ENCODE data around the gene EIF4E2. TPM values are rescaled to one million over a fixed set of nuclear protein-coding genes. Genes with fewer than 3 reads are reported as not detected.
"Not testable (repeated sequence)": the region's sequence is repeated elsewhere in the genome, so short reads cannot be mapped to it uniquely, and the experiment has no call there.

The EIF4E2 gene
- total and polyA plus RNA-seq, 9 donors, result 18.6 to 111 (median 42.8) TPM

GRCh38 chr2:232569541-232569940 lies 19.1 kb downstream of the EIF4E2 start:
- Histone ChIP-seq H3K9me3 (no peaks in the 10 kb centered on the region), H3K27me3 (no peaks in the 10 kb centered on the region), H3K27ac (no peak overlapping the region), H3K4me3 (no peak overlapping the region), H3K4me1 (ENCODE audit: insufficient read depth) (no peaks in the 10 kb centered on the region), H3K36me3 (no peaks in the 10 kb centered on the region)
- intact Hi-C loops (cut with DNase I), result no loop called here
- no peak for DNase-seq
- WGBS, 3 donors, result 91 to 96% (median 91%) methylated on average over 9 of the region's 9 CpGs
- TF ChIP-seq EP300 (IDR thresholded peaks at IDR 0.05), result no peak
- no peak for TF ChIP-seq CTCF (IDR thresholded peaks at IDR 0.05)
- TF ChIP-seq POLR2A (IDR thresholded peaks at IDR 0.05), result no peak

DNA sequence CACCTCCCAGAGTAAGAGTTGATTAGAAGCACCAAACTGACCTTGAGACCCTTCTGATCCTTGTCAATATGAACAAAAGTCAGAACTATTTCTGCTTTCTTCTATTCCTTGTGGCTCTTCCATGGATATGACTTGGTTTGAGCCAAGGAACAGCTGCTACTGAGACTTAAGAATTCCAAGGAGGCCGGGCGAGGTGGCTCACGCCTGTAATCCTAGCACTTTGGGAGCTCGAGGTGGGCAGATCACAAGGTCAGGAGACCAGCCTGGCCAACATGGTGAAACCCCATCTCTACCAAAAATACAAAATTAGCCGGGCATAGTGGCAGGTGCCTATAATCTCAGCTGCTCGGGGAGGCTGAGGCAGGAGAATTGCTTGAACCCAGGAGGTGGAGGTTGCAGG lies 20.0 kb downstream of the EIF4E2 start:
- H3K4me1 ChIP-seq (ENCODE audit: insufficient read depth); intact Hi-C loops (cut with DNase I); H3K36me3 ChIP-seq; H3K4me3 ChIP-seq; DNase-seq; H3K27me3 ChIP-seq; H3K9me3 ChIP-seq; H3K27ac ChIP-seq: not testable (repeated sequence)
- WGBS, 3 donors, result 94 to 99% (median 98%) methylated on average over 6 of the region's 6 CpGs

GRCh38 chr2:232571026-232571474 lies 20.6 kb downstream of the EIF4E2 start:
- 58 to 61% (median 60%) methylated on average over 7 of the region's 7 CpGs for WGBS, 3 donors
- TF ChIP-seq CTCF (IDR thresholded peaks at IDR 0.05), result no peak
- no peak for TF ChIP-seq POLR2A (IDR thresholded peaks at IDR 0.05)
- no peak for TF ChIP-seq EP300 (IDR thresholded peaks at IDR 0.05)
- intact Hi-C loops (cut with DNase I), result no loop called here

GRCh38 chr2:232573042-232573441 lies 22.6 kb downstream of the EIF4E2 start:
- Histone ChIP-seq H3K9me3 (no peaks in the 10 kb centered on the region), H3K4me3 (no peak overlapping the region), H3K27ac (no peak overlapping the region), H3K36me3 (no peaks in the 10 kb centered on the region), H3K4me1 (ENCODE audit: insufficient read depth) (no peaks in the 10 kb centered on the region), H3K27me3 (no peaks in the 10 kb centered on the region)
- no peak for TF ChIP-seq EP300 (IDR thresholded peaks at IDR 0.05)
- no peak for TF ChIP-seq CTCF (IDR thresholded peaks at IDR 0.05)
- TF ChIP-seq POLR2A (IDR thresholded peaks at IDR 0.05), result no peak
- DNase-seq, result no peak
- intact Hi-C loops (cut with DNase I), result no loop called here

More at GRCh38 chr2:232571026-232571474, 20.6 kb downstream of the EIF4E2 start:
- no peaks in the 10 kb centered on the region for H3K27me3 ChIP-seq
- no peaks in the 10 kb centered on the region for H3K9me3 ChIP-seq
- no peak overlapping the region for H3K27ac ChIP-seq
- no peaks in the 10 kb centered on the region for H3K4me1 ChIP-seq (ENCODE audit: insufficient read depth)
- no peak overlapping the region for H3K4me3 ChIP-seq
- H3K36me3 ChIP-seq, result no peaks in the 10 kb centered on the region
- no peak for DNase-seq

DNA sequence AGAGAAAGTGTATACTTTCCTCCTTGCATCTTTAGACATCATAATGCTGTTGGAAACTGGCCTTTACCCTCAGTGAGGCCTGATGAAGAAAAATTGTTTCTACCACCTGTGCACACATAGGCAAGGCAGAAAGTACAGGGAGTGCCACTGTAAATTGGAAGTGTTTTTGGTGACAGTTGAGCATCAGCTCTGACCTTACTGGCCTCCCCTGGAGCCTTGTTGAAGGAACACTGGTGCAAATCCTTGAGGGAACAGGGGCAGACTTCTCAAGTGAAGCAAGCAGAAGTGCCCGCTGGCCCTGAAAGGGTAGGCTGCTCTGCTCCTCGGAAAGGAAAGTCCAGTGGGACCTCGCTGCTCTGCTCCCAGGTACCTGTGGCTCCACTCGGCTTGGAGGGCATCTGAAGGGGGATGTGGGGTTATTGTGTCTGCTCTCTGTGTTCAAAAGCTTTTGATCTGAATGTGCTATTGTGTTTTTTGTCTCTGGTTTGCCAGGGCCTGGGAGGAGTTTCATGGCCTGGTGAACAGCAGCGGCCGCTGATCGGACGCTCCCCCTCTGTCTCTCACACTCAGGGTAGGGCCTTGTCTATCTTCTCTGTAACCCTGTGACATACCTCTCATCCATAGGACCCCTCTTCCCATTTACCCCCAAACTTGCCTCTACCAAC lies 23.4 kb downstream of the EIF4E2 start:
- intact Hi-C loops (cut with DNase I), result no loop called here
- no peak overlapping the region for H3K4me3 ChIP-seq
- 91 to 93% (median 92%) methylated on average over 8 of the region's 8 CpGs for WGBS, 3 donors
- H3K9me3 ChIP-seq, result no peaks in the 10 kb centered on the region
- H3K27ac ChIP-seq, result no peak overlapping the region
- no peaks in the 10 kb centered on the region for H3K4me1 ChIP-seq (ENCODE audit: insufficient read depth)
- no peak for TF ChIP-seq EP300 (IDR thresholded peaks at IDR 0.05)
- no peak for TF ChIP-seq CTCF (IDR thresholded peaks at IDR 0.05)
- no peak for TF ChIP-seq POLR2A (IDR thresholded peaks at IDR 0.05)
- no peak for DNase-seq
- no peaks in the 10 kb centered on the region for H3K36me3 ChIP-seq
- no peaks in the 10 kb centered on the region for H3K27me3 ChIP-seq

Data from ovary (tissue), 9 donors.